ENCODE measurements around the gene OLFM1.

Gene OLFM1

DNA sequence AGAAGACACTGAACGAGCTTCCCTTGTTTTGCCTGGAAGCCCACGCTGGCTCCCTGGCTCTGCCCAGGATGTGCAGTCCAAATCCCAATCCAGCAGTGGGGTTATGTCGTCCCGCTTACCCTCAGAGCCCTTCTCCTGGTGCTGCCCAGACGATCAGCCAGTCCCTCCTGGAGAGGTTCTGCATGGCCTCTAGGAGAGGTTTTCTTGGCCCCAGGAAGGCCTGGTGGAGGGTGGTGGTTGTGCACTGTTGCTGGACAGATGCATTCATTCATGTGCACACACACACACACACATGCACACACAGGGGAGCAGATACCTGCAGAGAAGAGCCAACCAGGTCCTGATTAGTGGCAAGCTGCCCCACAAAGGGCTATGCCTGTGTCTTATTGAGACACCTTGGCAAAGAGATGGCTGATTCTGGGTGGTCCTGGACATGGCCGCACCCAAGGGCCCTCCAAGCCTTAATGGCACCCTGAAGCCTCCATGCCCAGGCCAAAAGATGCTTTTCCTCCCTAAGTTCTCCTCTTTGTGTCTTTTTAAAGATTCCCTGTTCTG lies 10.5 kb upstream of the OLFM1 start:
- DNase-seq (ENCODE audit: low spot score) = no peak

DNA sequence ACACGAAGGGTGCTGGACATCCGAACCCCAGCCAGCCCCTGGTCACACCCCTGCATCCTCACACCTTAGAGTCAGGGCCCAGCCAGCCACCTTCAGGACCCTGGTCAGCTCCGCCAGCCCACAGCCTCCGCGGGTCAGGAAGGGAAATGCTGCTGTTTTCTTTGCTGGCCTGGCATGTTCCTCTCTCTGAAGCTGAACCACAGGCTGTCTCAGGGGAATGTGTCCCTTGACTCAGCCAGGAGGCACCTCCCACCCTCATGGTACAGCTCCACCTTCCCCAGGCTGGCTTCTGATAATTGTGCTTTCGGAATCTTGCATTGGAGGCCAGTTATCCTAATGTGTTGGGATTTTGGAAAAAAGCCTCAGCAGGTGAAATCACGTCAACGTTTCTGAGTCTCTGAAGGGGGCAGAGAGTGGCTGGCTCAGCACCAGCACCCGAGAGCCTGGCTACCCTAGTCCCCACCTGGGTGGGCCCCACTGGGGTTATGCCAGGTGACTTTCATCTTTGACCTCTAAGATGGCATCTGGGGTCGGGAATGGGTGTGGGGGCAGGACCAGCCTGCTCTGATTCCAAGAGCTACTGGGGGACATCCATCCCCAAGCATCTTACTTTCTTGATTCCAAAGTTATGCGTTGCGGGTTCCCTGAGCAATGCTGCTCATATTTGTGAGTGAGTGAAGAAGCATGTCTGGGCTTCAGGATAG lies 9.8 kb upstream of the OLFM1 start:
- no peak for DNase-seq (ENCODE audit: low spot score)

DNA sequence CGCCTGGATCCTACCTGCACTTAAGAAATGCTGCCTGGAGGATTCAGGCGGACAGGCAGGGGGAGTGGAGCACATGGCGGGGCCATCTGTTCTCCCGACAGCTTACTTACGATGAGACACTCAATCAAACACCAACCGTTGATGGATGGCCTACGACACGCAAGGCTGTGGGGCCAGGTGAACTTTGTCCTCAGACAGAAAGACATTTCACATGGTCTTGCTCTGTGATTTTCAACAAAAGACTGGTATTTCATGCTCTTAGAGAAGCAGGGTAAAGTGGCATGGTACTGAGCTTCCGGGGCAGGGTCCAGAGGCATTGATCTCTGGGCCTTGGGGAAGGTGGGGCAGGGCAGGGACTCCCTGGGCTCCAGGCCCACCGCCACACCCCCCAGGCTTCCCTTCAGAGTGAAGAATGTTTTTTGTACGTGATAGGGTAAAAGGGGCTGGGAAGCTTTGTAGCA lies 9.1 kb upstream of the OLFM1 start:
- DNase-seq (ENCODE audit: low spot score) = no peak

DNA sequence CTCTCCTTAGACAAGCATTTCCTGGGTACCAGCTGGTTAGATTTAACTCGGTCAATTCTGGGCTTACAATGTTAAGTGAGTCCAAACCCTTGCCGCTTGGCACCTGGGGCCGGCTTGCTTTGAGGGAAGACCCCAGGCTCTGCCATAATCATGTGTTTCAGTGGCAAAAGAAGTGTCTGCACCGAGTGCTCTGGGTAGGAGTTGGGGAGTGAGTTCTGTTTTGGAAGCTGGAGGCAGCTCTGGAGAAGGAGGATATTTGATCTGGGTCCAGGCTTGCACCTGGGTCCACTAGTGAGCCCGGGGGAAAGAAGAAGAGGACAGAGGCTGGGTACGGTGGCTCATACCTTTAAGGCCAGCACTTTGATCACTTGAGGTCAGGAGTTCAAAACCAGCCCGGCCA lies 8.4 kb upstream of the OLFM1 start:
- DNase-seq (ENCODE audit: low spot score) = no peak

DNA sequence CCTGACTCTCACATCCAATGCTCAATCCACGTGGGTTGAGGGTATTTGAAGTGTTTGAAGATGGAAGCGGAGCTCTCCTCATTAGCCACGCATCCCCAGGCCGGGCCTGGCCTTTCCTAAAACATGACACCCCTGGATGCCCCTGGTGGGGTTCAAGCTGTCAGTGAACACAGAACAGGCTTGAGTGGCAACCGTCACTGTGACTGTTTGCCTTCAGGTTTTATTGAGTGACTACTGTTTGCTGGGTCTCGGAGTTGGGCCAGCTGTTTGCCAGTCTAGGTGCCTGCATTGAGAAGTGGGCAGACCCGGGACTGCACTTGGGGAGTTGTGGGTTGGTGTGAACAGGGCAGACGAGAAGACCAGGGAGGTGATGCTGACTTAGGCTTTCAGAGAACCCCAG lies 7.8 kb upstream of the OLFM1 start:
- no peak for DNase-seq (ENCODE audit: low spot score)

DNA sequence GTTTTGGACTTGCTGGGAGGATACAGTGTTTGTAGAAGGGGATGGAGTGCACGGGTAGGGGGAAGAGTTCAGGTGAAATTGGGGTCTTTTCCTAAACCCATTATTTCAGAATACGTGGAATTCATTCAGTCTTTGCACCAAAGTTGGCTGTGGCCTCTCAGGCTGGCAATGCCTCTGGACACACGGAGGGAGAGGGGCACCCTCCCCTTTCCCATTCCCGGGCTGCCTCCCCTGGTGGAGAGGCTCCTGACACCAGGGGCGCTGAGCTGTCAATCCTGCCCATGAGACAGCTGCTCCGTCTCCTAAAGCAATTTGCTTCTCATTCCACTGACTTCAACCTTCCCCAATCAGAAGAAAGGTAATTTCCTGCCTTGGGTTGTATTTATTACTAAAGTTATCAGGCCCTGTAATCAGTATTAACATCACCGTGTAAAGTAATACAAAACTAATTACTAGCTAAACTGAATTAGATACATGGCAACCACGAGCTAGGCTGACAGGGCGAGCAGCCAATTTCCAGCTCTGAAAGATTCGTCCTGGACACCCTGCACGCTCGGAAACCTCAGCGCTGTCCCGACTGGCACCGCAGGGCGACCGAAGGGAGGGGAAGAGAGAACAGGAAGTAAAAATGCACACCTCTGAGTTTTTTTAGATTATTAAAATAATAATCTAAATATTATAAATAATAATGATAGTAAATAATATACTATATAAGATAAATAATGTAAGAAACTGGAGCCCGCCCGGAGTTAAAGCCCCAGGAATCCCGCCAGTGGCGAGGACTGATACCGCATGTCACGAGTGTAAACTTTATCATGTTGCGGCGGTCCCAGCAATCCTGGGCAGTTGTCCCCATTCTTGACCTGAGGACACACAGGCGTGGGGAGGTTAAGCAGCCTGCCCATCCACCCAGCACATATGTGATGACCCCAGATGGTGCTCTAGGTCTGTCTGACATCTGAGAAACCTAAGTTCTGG lies 6.9 kb upstream of the OLFM1 start:
- DNase-seq (ENCODE audit: low spot score) = no peak

DNA sequence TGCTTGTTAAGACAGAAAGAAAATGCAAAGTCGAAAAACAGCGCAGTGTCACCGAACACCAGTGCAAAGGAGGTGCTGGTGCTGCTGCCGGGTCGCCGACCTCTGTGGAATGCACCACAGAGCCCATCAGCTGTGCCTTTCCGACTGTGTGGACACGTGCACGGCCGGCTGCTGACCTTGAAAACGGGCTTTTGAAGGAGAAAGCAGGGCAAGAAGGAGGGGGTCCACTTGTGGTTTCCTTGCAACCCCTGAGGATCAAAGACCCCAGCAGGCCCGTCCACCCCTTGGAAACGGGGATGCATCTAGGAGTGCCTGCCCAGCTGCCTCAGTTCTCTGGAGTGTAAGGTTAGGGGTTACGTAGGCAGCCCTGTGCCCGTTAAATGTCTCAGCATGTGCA lies 6.2 kb upstream of the OLFM1 start:
- no peak for DNase-seq (ENCODE audit: low spot score)

DNA sequence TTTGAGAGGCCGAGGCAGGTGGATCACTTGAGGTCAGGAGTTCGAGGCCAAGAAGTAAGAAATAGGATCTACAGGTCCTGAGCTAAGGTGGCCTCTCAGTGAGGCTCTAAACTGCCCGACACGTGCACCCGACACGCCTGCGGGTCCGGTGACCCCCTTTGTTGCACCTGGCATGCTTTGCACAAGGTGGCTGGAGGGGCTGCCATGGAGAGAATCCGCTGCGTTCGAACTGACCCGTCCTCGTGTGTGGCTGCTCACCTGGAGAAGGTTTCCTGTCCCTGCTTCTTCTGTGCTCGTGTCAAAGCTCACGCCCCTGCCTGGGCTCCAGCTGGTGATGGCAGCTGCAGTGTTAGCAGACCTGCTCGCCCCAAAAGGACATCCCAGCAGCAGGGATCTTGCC lies 5.7 kb upstream of the OLFM1 start:
- no peak for DNase-seq (ENCODE audit: low spot score)

DNA sequence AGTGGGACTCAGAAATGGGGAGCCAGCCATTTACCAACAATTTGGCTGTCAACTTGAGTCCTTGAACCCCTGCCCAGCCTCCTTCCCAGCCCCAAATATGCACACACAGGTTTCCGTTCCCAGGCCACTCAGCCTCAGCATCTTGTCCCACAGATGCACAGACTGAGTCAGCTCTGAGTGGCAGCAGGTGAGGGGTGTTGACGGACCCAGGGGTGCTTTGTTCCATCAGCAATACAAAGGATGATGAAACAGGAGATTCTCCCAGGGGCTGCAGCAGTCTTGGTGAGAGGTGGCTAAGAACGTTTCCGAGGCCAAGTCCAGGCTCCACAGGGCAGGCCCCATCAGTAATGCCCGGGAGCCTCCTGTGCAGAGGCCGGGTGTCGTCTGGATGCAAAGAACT lies 4.9 kb upstream of the OLFM1 start:
- no peak for DNase-seq (ENCODE audit: low spot score)

DNA sequence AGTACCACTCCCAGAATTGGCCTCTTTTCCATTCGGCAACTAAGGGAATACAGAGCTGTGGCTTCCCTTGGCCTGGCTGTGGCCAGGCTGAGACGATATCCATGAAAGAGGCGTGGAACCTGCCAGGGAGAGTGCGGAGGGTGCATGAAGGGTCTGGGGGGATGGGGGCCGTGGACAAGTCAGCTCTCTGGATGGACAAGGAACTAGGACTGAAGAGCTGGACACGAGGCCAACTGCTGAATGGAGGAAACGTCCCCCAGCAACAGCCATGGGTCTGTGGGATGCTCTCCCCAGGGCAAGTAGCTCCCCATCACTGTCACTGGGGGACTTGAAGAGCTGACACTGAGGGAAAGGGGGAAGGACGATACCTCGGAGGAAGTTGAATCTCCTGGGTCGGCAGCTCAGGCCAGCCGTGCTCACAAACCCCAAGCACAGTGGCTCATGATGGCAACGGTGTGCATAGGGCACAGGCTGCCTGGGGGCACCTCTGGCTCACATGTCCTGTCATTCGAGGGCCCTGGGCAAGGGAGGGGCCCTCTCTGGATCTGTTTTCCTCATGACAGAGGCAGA lies 4.1 kb upstream of the OLFM1 start:
- DNase-seq (ENCODE audit: low spot score) = no peak

DNA sequence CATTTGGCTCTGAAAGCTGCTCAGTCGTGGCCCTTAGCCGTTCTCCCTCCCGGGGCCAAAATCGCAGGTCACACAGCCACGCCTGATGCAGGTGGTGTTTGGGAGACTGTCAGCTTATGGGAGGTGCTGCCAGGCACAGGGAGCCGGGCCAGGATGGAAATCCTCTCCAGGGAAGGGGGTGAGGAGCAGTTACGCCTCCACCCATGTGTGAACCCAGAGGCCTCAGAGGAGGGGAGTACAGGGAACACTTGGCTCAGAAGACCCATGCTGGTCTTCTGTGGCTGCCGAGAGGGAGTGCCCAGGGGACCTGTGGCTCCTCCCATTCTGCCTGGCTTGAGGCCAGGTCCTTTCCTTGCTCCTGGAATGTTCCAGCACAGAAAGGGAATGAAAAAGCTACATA lies 3.6 kb upstream of the OLFM1 start:
- DNase-seq (ENCODE audit: low spot score) = no peak

DNA sequence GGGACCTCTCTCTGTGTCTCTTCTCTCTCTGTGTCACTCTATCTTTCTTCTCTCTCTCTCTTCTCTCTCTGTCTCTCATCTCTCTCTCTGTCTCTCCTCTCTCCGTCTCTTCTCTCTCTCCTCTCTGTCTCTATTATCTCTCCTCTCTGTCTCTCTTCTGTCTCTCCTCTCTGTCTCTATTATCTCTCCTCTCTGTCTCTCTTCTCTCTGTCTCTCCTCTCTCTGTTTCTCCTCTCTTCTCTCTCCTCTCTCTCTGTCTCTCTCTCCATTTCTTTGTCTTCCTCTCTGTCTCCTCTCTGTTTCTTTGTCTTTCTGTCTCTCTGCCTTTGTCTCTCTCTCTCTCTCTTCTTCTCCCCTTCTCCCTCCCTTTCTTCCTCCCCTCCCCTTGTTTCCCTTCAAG lies 3.2 kb upstream of the OLFM1 start:
- no peak for DNase-seq (ENCODE audit: low spot score)

DNA sequence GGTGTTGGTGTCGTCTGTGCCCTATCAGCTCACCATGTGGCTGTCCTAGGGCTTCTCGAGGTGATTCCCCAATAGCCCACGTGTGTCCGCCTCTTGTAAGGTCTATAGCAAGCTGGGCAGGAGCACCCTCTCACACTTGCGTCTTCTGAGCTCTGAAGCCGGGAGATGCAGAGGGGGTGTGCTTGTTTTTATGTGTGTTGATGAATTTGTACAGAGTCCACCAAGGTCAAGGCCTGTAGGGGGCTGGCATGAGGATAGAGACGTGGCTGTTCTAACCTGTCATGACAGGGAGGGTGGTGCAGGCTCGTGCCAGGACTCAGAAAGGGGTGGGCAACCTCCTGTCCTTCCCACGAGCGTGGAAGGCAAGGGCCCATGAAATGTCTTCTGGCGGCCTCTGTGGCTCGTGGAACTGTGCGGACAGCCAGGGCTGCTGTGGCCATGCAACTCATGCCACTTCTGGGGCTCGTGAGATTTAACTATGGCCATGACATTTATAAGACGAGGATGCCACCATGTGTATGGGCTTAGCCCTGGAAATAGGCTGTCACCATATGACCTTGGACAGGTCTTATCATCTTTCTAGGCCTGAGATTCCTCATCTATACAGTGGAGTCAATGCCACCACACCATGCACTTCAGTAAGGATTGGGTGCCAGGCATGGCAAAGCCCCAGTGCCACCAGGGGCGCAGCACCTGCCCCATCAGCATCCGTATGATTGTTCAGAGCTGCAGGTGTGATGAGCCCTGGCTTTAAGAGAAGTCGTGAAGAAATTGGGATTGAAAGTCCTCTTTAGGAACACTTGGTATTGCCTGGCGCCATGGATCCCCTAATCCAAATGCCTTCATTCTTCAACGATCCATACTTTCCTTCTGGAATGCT lies 2.3 kb upstream of the OLFM1 start:
- DNase-seq (ENCODE audit: low spot score) = no peak

DNA sequence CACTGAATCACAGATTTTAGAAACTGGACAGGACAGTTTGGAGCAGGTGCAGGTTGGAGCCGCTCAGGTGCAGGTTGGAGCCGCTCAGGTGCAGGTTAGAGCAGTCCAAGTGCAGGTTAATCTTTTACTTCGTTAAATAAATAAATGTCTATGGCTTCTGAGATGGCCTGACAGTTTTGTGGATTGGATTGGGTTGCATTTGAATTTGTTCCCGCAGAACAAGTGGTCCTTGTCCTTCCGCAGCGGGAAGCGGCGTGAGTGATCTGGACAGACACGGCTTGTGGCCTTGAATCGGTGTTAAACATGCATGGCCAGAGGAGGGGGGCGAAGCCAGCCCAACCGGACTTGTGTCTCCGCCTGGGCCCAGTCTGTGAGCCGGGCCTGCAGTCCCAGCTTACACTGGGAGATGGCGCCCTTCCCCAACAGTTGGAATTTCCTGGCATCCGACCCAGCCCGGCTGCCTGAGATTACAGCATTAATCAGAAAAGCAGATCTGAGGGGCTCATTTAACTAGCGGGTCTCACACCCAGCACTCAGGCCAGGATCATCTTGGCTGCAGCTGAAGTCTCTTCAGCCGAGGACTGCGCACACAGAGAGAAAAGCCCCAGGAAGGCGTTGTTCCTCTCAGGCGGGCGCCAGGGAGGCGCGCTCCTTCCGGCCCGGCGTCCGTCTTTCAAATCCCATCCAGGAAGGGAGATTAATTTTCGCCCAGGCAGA lies 1.5 kb upstream of the OLFM1 start:
- DNase-seq (ENCODE audit: low spot score) = peak; percentile 70

DNA sequence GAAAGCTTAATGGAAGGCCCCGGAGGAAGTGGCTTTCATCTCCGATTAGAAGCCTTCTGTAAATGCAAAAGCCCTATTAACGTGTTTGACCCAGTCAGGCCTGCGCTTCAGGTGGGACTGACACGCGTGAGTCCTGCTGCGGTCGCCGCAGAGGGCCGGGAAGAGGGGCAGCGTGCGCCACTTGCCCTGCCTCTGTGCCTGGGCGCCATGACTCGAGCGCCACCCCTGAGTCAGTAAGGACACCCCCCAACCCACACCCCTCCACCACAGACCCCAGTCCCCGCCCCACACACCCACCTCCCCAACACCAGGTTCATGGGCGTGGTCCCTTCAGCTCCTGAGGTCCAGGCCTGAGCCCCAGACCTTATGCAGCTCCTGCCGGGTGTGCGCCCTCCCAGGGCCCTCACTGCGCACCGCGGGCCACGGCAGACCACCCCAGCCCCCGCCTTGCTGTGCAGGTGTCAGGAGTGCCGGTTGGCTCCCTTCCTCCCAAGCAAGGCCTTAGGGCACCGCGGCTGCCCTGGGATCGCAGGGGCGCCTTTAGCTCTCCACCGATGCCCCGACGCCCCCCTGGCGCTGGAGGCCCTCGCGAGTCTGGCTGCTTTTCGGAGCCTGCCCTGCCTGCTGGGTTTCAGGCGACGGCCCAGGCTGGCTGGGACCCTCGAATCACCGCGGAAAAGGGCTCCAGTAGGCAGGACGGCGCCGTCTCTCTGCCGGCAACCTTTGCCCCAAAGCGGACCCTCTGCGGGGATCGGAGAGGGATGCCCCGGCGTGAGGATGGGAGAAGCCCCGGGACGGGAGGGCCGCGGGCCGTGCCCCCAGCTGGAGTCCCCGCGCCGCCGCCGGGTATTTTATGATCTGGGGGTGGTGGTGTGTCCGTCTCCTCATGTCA lies 625 bp upstream of the OLFM1 start:
- DNase-seq (ENCODE audit: low spot score) = no peak

DNA sequence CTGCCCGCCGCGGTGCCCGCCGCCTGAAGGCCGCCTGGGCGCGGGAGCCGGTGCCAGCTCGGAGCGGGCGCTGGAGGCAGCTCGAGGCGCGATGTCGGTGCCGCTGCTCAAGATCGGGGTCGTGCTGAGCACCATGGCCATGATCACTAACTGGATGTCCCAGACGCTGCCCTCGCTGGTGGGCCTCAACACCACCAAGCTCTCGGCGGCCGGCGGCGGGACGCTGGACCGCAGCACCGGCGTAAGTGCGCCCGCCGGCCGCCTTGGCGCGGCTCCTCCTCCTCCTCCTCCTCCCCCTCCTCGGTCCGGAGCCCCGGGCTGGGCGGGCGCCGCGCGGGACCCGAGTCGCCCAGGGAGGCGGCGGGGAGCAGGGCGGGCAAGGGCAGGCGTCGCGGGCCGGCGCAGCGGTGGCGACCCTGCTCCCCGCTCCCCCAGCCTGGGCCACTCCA lies 455 bp downstream of the OLFM1 start:
- DNase-seq (ENCODE audit: low spot score) = no peak

DNA sequence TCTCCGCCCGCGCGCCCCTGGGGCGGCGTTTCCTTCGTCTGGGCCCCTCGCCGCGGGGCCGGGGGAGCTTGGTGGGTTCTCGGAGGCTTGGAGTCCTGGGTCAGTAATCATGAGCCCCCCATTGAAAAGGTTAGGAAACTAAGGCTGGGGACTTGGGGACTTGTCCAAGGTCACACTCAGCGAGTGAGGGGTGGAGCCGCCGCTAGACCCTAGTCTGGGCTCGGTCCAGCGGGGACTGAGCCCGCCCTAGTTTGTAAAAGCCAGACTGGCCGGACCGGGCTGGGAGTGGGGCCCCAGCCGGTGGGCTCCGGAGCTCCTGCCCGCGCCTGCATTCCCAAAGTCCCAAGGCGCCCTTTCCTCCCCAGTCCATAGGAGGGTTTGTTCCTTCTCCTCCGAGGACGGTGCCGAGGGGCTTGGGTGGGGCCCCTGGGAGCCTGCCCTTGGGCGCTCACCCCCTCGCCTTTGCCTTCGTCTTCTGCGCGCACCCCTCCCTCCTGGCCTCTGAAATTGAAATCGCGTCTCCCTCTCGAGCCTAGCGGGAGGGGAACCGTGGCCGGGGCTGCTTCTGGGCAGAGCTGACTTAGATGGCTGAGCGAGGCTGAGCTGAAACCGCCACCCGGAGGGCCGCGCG lies 995 bp downstream of the OLFM1 start:
- no peak for DNase-seq (ENCODE audit: low spot score)

DNA sequence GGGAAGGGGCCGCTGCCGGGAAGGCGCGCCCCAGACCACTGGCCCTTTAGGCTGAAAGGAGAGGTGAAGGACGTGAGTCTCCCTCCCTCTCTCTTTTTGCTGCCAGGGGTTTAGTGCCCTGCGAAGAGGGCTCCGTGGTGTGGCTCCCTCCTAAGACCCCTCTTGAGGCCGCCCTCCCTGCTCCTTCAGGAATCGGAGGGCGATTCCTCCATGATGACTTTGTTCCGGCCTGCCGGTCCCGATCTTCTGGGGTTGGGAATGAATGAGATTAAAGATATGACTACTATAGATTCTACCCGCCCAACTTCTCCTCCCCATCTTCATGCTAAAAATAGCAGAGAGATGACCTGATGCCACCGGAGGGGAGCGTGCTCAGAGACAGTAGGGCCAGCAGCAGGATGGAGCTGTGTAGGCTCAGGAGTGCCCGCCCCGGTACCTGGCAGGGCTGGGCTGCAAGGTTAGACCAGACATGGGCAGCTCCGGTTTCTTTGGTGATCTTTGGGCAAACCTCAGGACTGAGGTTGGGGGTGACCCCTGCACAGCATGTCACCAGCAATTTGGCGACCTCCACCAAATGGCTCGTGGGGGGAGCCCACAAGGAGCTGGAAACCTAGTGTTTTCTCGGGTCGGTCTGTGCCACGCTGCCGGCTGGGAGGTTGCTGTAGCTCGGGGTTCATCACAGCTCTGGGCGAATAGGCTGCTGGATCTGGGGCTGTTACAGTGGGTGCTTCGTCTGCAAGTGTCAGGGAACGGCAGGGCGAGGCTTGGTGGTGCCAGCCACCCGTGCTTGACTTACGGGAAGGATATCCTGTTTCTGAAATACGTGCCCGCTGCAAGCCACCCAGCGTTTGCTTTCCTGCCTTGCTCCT lies 1.7 kb downstream of the OLFM1 start:
- DNase-seq (ENCODE audit: low spot score) = no peak

Measured in pons (tissue), 1 donor.